HepG2 (cell line): ENCODE measurements around the gene MLX. TPM values are rescaled to one million over a fixed set of nuclear protein-coding genes. Genes with fewer than 3 reads are reported as not detected.

Experiments used
- ATM ChIP-seq: fragments of 450-650 bp; IDR thresholded peaks from 2 replicates; pipeline ENCODE4 v1.7.1; 2017; ENCODE audit warnings: mild to moderate bottlenecking, borderline replicate concordance
- BCL6 ChIP-seq: IDR thresholded peaks from 2 replicates; pipeline ENCODE4 v1.6.1; 2016; ENCODE audit warnings: missing genetic modification reagents, missing compliant biosample characterization
- DNMT3B ChIP-seq: conservative IDR thresholded peaks from 2 replicates; pipeline ENCODE4 v1.6.1; 2016; ENCODE audit warnings: missing biosample characterization, control low read depth
- ELF3 ChIP-seq: IDR thresholded peaks from 2 replicates; pipeline ENCODE4 v1.6.1; 2016; ENCODE audit warnings: missing genetic modification reagents, missing compliant biosample characterization
- FOXJ3 ChIP-seq: sonication (generic); formaldehyde crosslinking; IDR thresholded peaks from 2 replicates; pipeline ENCODE4 v1.4.0; 2020; ENCODE audit warnings: missing genetic modification reagents, mild to moderate bottlenecking, borderline replicate concordance
- FOXP4 ChIP-seq: sonication (generic); formaldehyde crosslinking; IDR thresholded peaks from 2 replicates; pipeline ENCODE4 v1.4.0; 2020; ENCODE audit warnings: missing genetic modification reagents
- IKZF4 ChIP-seq: sonication (generic); formaldehyde crosslinking; IDR thresholded peaks from 2 replicates; pipeline ENCODE4 v1.5.1; 2020; ENCODE audit warnings: borderline replicate concordance, mild to moderate bottlenecking, low read depth, missing genetic modification reagents; ENCODE audit errors: not compliant biosample characterization
- NR1H2 ChIP-seq: sonication (generic); formaldehyde crosslinking; IDR thresholded peaks from 2 replicates; pipeline ENCODE4 v1.8.1; 2022; ENCODE audit warnings: low read depth, missing genetic modification reagents, borderline replicate concordance
- NR3C1 ChIP-seq: sonication (generic); formaldehyde crosslinking; IDR thresholded peaks from 2 replicates; pipeline ENCODE4 v1.4.0; 2020; ENCODE audit warnings: missing genetic modification reagents
- RNF2 ChIP-seq: fragments of 450-650 bp; conservative IDR thresholded peaks from 2 replicates; pipeline ENCODE4 v1.6.1; 2016; ENCODE audit warnings: low read depth
- SOX5 ChIP-seq: IDR thresholded peaks from 2 replicates; pipeline ENCODE4 v1.6.1; 2016; ENCODE audit warnings: borderline replicate concordance
- STAT6 ChIP-seq: sonication (generic); formaldehyde crosslinking; IDR thresholded peaks from 2 replicates; pipeline ENCODE4 v1.4.0; 2020; ENCODE audit warnings: missing genetic modification reagents, mild to moderate bottlenecking, borderline replicate concordance
- ZNF296 ChIP-seq: sonication (generic); formaldehyde crosslinking; conservative IDR thresholded peaks from 2 replicates; pipeline ENCODE4 v1.5.0; 2020; ENCODE audit warnings: mild to moderate bottlenecking, missing genetic modification reagents
- ZNF3 ChIP-seq: IDR thresholded peaks from 2 replicates; pipeline ENCODE4 v1.7.0; 2017; ENCODE audit warnings: inconsistent platforms
- ZNF343 ChIP-seq: sonication (generic); formaldehyde crosslinking; IDR thresholded peaks from 2 replicates; pipeline ENCODE4 v1.4.0; 2020; ENCODE audit warnings: mild to moderate bottlenecking, missing genetic modification reagents
- ZNF550 ChIP-seq: sonication (generic); formaldehyde crosslinking; IDR thresholded peaks from 2 replicates; pipeline ENCODE4 v1.4.0; 2020; ENCODE audit warnings: mild to moderate bottlenecking, missing genetic modification reagents, borderline replicate concordance
- ZNF614 ChIP-seq: IDR thresholded peaks from 2 replicates; pipeline ENCODE4 v1.6.1; 2018; ENCODE audit warnings: missing biosample characterization, missing genetic modification reagents, inconsistent platforms, borderline replicate concordance
- ZNF639 ChIP-seq: conservative IDR thresholded peaks from 2 replicates; pipeline ENCODE4 v1.6.1; 2018; ENCODE audit warnings: missing genetic modification reagents
- ZNF710 ChIP-seq: sonication (generic); formaldehyde crosslinking; IDR thresholded peaks from 2 replicates; pipeline ENCODE4 v1.5.0; 2020; ENCODE audit warnings: mild to moderate bottlenecking, missing genetic modification reagents, borderline replicate concordance
- polyA plus RNA-seq, 8 experiments: library from polyadenylated mRNA; depleted of rRNA in 3 of 8; stranded (reverse) in 7 of 8; unstranded in 1 of 8; fragments of >200 nt; fragmentation: Illumina TruSeq in 4 of 8; extraction: Trizol in 4 of 8; gene quantifications; 2 replicates each; pipeline versions ENCODE4 v1.2.1 to v1.2.3, GENCODE V29; 2011 to 2016; ENCODE audit warnings: low read depth in 4 of 8, missing spikeins in 1 of 8, mixed read lengths in 1 of 8; ENCODE audit not compliant: insufficient read depth in 1 of 8
- total RNA-seq, 5 experiments: library from RNA; depleted of rRNA; stranded (reverse); fragments of >200 nt; fragmentation: Illumina TruSeq; extraction: Trizol; gene quantifications; 2 replicates each; pipeline ENCODE4 v1.2.3, GENCODE V29; 2016; ENCODE audit warnings: low read depth in 1 of 5
- TF ChIP-seq, protein P1 (sequence below): sonication (generic); formaldehyde crosslinking; IDR thresholded peaks from 2 replicates; pipeline ENCODE4 v1.4.0; 2020; ENCODE audit warnings: mild to moderate bottlenecking, missing genetic modification reagents
- TF ChIP-seq, protein P2 (sequence below): sonication (generic); formaldehyde crosslinking; IDR thresholded peaks from 2 replicates; pipeline ENCODE4 v1.4.0; 2020; ENCODE audit warnings: missing genetic modification reagents

The MLX gene
- total and polyA plus RNA-seq, 2 of the 13 experiments (the other 11 are each of a cell fraction or from before 2014, with no cell fraction given), result 38.9 to 74.4 TPM

DNA sequence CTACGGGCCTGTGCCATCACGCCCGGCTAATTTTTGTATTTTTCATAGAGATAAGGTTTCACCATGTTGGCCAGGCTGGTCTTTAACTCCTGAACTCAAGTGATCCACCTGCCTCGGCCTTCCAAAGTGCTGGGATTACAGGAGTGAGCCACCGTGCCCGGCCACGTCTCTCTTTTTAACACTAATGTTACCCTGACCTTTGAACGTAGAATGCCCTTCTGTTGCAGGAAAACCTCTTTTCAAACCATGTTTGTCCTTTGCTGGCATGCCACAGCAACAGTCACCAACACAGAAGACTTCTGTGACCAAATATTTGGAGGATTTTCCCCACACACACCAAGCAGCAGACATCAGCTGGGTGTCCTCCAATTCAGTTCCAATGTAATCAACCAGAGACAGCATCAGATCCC, 22.0 kb upstream of the MLX start (continued):
- TF ChIP-seq IKZF4 (no peak), NR3C1 (no peak), ZNF296 (CRISPR knock-in tag) (no peak), DNMT3B (CRISPR knock-in tag) (no peak), ZNF550 (no peak), ATM (no peak), BCL6 (CRISPR knock-in tag) (peak; percentile 37; the same call in 1 of the 2 replicates), SOX5 (0 out of 2 replicates have a peak, but pooled peaks have one; percentile 31), FOXP4 (peak; percentile 59), FOXJ3 (peak; percentile 60; the same call in 1 of the 2 replicates), NR1H2 (CRISPR knock-in tag) (no peak), RNF2 (0 out of 2 replicates have a peak, but pooled peaks have one; percentile 48), ZNF639 (no peak), ZNF3 (CRISPR knock-in tag) (no peak), ZNF710 (peak; percentile 45; the same call in 1 of the 2 replicates), STAT6 (no peak), ZNF343 (CRISPR knock-in tag) (no peak), ELF3 (CRISPR knock-in tag) (peak; percentile 59), ZNF614 (CRISPR knock-in tag) (no peak)
- TF ChIP-seq, protein P1, sequence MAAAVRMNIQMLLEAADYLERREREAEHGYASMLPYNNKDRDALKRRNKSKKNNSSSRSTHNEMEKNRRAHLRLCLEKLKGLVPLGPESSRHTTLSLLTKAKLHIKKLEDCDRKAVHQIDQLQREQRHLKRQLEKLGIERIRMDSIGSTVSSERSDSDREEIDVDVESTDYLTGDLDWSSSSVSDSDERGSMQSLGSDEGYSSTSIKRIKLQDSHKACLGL, result no peak
- TF ChIP-seq, protein P2, sequence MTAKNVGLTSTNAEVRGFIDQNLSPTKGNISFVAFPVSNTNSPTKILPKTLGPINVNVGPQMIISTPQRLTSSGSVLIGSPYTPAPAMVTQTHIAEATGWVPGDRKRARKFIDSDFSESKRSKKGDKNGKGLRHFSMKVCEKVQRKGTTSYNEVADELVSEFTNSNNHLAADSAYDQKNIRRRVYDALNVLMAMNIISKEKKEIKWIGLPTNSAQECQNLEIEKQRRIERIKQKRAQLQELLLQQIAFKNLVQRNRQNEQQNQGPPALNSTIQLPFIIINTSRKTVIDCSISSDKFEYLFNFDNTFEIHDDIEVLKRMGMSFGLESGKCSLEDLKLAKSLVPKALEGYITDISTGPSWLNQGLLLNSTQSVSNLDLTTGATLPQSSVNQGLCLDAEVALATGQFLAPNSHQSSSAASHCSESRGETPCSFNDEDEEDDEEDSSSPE (CRISPR knock-in tag), result no peak
